Measurements from ENCODE around the gene RHEX.

The RHEX gene

DNA sequence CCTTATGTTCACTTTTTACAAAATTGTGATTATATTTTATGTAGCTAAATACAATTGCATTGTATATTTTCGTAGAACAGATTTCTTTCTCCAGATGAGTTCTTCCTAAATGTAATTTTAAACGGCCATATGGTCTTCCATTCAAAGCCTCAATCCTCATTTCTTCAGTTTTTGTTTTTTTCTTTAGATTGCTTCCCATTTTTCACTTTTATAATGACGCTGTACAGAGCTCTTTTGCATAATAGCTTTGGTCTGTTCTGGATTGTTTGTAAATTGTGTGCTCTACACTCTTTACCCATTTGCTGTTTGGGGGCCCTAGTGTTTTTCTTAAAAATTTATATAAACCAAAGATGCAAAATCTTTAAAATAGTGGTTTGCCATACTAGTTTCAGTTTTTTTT, 36.4 kb downstream of the RHEX start:
- DNase-seq = no peak

- DNase-seq = no peak
Observed at GRCh38 chr1:206094024-206094423, 41.1 kb downstream of the RHEX start.

GRCh38 chr1:206097381-206097780, 44.4 kb downstream of the RHEX start:
- DNase-seq = no peak

DNA sequence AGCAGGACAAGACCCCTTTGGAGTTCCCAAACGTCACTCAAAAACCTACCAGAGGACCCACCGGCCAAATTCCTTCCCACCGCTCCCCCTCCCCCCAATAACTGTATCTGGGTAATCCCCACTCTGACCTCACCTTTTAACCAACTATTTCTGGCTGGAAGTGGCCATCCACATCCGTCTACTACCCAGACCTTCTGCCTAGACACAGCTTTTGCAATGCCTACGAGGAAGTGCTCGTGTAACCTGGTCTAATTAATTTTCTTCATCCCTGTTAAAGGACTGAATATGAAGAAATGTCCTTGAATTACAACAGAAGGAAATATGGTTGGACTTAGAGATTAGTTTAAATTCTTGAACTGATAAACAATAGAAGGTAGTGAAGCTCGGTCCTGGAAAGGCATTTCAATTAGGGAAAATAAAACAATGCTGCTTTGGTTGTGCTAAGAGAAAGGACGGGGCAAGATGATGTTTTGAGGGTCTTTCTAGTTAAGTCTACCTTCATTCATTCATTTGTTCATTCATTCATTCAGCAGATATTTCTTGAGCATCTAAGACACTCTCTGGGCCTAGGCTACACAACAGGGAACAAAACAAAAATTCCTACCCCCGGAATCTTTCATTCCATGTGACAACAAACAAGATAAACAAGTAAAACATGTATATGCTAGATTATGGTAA, 45.4 kb downstream of the RHEX start:
- DNase-seq = no peak

DNA sequence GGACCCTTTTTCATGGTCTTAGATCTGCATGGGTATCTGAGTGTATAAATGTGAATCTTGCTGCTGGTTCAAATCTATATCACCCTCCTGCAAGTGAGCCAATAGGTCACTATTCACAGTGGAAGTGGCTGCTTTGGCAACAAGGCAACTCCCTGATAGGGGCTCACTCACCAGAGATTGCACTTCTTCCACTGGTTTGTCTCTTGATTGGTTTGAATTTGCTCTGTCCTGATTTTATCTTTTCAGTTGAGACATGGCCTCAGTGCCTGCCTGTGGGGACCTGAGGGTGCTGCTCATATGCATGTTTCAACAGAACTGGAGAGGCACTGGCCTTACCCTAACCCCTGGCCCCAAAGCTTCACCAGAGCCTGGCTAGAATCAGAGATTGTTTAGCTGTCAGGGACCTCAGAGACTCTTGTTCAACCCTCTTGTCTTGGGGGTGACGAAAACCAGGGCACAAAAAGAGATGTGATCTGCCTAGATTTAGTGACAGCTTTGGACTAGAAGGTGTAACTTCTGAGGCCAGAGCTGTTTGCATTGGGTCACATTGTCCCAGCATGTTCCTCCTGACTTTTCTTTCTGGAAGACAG, 47.3 kb downstream of the RHEX start:
- no peak for DNase-seq

GRCh38 chr1:206101351-206102045, 48.5 kb downstream of the RHEX start:
- DNase-seq = no peak

- no peak for DNase-seq
Observed at GRCh38 chr1:206102292-206102936, 49.4 kb downstream of the RHEX start.

- DNase-seq = no peak
Observed at GRCh38 chr1:206103979-206104378, 51.0 kb downstream of the RHEX start.

DNA sequence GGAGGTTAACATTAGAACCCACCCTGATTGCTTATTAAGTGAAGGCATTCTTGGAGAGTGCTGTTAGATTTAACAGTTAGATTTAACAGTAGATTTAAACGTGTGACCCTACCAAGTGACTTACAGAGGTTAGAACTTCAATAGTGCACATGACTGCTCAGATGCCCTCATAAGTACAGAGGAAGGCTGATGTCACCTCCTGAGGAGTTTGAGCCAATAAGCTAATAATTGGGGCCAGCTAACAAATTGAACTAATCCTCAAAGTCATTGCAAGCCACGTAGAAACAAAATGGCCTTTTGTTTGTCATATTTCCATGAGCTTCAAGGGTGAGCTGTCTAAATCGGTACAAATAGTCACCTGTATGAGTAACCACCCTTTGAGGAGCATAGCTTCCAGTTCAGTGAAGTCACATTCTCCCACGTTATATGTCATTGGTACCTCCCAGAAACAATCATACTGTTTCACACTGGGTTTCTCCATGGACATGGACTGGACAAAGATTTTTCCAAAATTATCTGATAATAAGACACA, 52.6 kb downstream of the RHEX start:
- DNase-seq = no peak

GRCh38 chr1:206106328-206107167, 53.6 kb downstream of the RHEX start:
- peak; percentile 9 to 85 (median 49) for DNase-seq

- no peak for DNase-seq
Observed at GRCh38 chr1:206107168-206107544, 54.2 kb downstream of the RHEX start.

- DNase-seq = no peak
Observed at GRCh38 chr1:206108635-206109034, 55.7 kb downstream of the RHEX start.

GRCh38 chr1:206109718-206110117, 56.7 kb downstream of the RHEX start:
- no peak for DNase-seq

DNA sequence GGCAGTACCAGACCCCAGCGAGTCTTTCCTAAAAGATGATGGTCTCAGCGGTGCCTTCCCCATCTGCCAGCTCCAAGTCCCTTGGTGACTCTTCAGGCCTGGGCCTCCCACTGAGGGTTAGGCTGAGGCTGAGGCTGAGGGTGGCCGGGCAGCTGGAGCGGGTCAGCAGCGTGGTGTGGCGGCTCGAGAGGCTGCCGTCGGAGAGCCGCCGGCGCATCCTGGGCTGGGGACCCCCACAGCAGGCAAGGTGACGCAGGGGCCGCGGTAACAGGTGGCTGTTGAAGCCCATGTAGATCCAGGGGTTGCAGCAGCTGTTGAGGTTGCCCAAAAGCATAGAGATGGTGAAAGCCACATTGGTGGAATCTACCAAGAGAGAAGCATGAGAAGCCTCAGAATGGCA, 57.2 kb downstream of the RHEX start:
- DNase-seq = no peak

DNA sequence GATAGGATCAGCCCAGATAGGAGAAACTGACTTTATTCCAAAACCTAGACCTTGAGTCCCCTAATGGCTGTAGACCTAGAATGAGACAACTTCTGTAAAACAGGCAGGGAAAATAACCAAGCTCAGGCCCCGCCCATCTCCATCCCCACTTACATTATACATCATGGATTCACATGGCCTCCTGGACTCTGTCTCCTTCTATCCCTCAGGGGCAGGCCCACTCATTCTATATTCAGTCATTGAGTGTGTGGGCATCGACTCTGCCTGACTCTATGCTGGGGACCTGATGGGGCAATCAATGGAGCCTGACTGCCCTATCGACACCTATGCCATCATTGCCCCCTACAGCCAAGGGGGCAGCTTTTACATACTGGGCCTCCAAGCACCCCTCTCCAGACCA, 57.8 kb downstream of the RHEX start:
- DNase-seq = no peak

DNA sequence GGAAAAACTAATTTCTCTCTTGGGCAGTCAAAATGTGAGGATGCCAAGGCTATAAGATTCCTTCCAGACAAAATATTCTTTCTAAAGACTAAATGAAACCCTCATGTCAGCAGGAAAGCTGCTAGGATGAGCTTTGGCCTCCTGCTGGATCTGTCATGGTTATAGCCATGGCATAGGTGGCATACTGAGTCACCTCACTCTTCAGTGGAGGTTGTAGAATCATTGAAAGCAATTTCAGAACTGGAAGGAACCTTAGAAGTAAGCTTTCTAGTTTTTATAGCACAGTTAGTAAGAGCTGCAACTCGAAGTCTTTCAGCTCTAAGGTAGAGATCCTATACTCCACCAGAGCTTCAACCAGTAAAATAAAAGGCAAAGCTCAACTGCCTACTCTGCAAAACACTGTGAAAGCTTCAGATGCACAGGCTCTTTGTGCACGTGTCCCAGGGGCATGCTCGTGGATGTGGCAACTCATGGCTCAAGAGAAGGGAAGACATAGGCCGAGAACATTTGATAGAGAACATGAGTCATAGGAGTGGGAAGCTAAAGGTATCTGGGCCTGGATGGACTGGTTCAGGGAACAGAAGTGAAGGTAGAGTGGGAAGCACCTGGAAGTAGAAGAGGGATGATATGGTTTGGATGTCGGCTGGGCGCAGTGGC, 58.4 kb downstream of the RHEX start:
- DNase-seq = no peak

- no peak for DNase-seq
Observed at GRCh38 chr1:206112600-206113301, 59.8 kb downstream of the RHEX start.

GRCh38 chr1:206114692-206115640, 62.0 kb downstream of the RHEX start:
- DNase-seq = no peak

GRCh38 chr1:206115791-206116190, 62.8 kb downstream of the RHEX start:
- no peak for DNase-seq

All from hypothalamus (tissue), 51 donors.